OCI-LY7 (cell line): Measurements from ENCODE around the gene KRTAP10-8.
"Not testable (repeated sequence)": the region's sequence is repeated elsewhere in the genome, so short reads cannot be mapped to it uniquely, and the experiment has no call there.

ENCODE experiments used
- EZH2phosphoT487 ChIP-seq: fragments of 200-600 bp; sonication (generic); IDR thresholded peaks from 2 replicates; pipeline ENCODE4 v1.6.1; 2018; ENCODE audit warnings: low read depth, borderline replicate concordance, mild to moderate bottlenecking, mixed run types, antibody characterized with exemption, low read length, moderate library complexity, mixed read lengths
- TF ChIP-seq, protein P1 (sequence below): fragments of 200-600 bp; sonication (generic); conservative IDR thresholded peaks from 2 replicates; pipeline ENCODE4 v1.5.1; 2014; ENCODE audit warnings: mild to moderate bottlenecking, antibody characterized with exemption, low read length, moderate library complexity, mixed read lengths

DNA sequence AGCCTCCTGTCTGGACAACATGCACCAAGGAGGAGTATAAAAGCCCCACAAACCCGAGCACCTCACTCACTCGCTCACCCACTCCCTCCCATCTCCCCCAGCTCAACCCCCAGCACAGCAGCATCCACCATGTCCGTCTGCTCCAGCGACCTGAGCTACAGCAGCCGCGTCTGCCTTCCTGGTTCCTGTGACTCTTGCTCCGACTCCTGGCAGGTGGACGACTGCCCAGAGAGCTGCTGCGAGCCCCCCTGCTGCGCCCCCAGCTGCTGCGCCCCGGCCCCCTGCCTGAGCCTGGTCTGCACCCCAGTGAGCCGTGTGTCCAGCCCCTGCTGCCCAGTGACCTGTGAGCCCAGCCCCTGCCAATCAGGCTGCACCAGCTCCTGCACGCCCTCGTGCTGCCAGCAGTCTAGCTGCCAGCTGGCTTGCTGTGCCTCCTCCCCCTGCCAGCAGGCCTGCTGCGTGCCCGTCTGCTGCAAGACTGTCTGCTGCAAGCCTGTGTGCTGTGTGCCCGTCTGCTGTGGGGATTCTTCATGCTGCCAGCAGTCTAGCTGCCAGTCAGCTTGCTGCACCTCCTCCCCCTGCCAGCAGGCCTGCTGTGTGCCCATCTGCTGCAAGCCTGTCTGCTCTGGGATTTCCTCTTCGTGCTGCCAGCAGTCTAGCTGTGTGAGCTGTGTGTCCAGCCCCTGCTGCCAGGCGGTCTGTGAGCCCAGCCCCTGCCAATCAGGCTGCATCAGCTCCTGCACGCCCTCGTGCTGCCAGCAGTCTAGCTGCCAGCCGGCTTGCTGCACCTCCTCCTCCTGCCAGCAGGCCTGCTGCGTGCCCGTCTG is 38.0 kb upstream of the KRTAP10-8 start, which contains the start of gene KRTAP10-4:
- TF ChIP-seq, protein P1, sequence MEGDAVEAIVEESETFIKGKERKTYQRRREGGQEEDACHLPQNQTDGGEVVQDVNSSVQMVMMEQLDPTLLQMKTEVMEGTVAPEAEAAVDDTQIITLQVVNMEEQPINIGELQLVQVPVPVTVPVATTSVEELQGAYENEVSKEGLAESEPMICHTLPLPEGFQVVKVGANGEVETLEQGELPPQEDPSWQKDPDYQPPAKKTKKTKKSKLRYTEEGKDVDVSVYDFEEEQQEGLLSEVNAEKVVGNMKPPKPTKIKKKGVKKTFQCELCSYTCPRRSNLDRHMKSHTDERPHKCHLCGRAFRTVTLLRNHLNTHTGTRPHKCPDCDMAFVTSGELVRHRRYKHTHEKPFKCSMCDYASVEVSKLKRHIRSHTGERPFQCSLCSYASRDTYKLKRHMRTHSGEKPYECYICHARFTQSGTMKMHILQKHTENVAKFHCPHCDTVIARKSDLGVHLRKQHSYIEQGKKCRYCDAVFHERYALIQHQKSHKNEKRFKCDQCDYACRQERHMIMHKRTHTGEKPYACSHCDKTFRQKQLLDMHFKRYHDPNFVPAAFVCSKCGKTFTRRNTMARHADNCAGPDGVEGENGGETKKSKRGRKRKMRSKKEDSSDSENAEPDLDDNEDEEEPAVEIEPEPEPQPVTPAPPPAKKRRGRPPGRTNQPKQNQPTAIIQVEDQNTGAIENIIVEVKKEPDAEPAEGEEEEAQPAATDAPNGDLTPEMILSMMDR = not testable (repeated sequence)
- not testable (repeated sequence) for TF ChIP-seq EZH2phosphoT487
